ENCODE results near the gene GPR15LG. TPM values are rescaled to one million over a fixed set of nuclear protein-coding genes. Genes with fewer than 3 reads are reported as not detected.
"Not testable (repeated sequence)": the region's sequence is repeated elsewhere in the genome, so short reads cannot be mapped to it uniquely, and the experiment has no call there.

Gene GPR15LG
- total RNA-seq, 4 donors from 2014 or later, result not detected

- H3K27ac ChIP-seq, H3K36me3 ChIP-seq: not testable (repeated sequence)
- TF ChIP-seq CTCF (IDR thresholded peaks at IDR 0.05), result peak; percentile 14 to 42 (median 30)
Observed at GRCh38 chr10:84148006-84148597, 25.5 kb upstream of the GPR15LG start.

GRCh38 chr10:84149854-84150253, 23.7 kb upstream of the GPR15LG start:
- no peak overlapping the region for H3K27ac ChIP-seq
- no peak overlapping the region for H3K4me3 ChIP-seq
- peaks cover 0 to 2% of the 10 kb centered on the region in 2 donors for H3K36me3 ChIP-seq
- TF ChIP-seq POLR2A (IDR thresholded peaks at IDR 0.05) (no peak), CTCF (IDR thresholded peaks at IDR 0.05) (no peak)
- intact Hi-C loops (cut with DNase I; ENCODE audit: low total_unique reads), result no loop called here
- no peaks in the 10 kb centered on the region for H3K4me1 ChIP-seq
- DNase-seq, result no peak
- no peaks in the 10 kb centered on the region for H3K9me3 ChIP-seq
- H3K27me3 ChIP-seq, result no peaks in the 10 kb centered on the region

More at GRCh38 chr10:84148006-84148597, 25.5 kb upstream of the GPR15LG start:
- intact Hi-C loops (cut with DNase I; ENCODE audit: low total_unique reads); DNase-seq; H3K4me1 ChIP-seq; H3K27me3 ChIP-seq; H3K4me3 ChIP-seq; H3K9me3 ChIP-seq: not testable (repeated sequence)

DNA sequence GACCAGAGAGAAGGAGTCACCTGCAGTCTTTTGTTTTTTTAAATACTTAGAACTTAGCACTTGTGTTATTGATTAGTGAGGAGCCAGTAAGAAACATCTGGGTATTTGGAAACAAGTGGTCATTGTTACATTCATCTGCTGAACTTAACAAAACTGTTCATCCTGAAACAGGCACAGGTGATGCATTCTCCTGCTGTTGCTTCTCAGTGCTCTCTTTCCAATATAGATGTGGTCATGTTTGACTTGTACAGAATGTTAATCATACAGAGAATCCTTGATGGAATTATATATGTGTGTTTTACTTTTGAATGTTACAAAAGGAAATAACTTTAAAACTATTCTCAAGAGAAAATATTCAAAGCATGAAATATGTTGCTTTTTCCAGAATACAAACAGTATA, 20.8 kb upstream of the GPR15LG start:
- Histone ChIP-seq H3K9me3 (no peaks in the 10 kb centered on the region), H3K27ac (no peak overlapping the region), H3K27me3 (no peaks in the 10 kb centered on the region), H3K4me1 (no peaks in the 10 kb centered on the region), H3K4me3 (no peak overlapping the region), H3K36me3 (peaks cover 0 to 2% of the 10 kb centered on the region in 2 donors)
- intact Hi-C loops (cut with DNase I; ENCODE audit: low total_unique reads), result no loop called here
- TF ChIP-seq POLR2A (IDR thresholded peaks at IDR 0.05) (no peak), CTCF (IDR thresholded peaks at IDR 0.05) (no peak)
- no peak for DNase-seq

DNA sequence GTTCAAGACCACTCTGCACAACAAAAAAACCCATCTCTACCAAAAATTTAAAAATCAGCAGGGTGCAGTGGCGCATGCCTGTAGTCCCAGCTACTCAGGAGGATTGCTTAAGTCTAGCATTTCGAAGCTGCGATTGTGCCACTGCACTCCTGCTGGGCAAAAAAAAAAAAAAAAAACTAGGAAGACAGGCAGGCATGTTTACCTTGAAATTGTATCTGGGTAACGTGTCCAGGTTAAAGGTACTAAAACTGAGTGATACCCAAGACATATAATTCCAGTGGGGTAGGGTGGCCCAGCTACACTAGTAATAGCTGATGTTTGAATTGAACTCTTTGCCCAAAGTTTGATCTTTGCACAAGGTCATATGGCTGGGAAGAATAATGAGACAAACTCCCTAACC, 18.1 kb upstream of the GPR15LG start:
- Histone ChIP-seq H3K36me3 (peaks cover 0 to 2% of the 10 kb centered on the region in 2 donors), H3K4me3 (no peak overlapping the region), H3K27ac (no peak overlapping the region), H3K4me1 (no peaks in the 10 kb centered on the region), H3K27me3 (no peaks in the 10 kb centered on the region), H3K9me3 (no peaks in the 10 kb centered on the region)
- DNase-seq, result no peak
- intact Hi-C loops (cut with DNase I; ENCODE audit: low total_unique reads), result no loop called here
- TF ChIP-seq CTCF (IDR thresholded peaks at IDR 0.05) (no peak), POLR2A (IDR thresholded peaks at IDR 0.05) (no peak)

GRCh38 chr10:84156009-84156408, 17.6 kb upstream of the GPR15LG start:
- no peaks in the 10 kb centered on the region for H3K9me3 ChIP-seq
- no peak overlapping the region for H3K27ac ChIP-seq
- intact Hi-C loops (cut with DNase I; ENCODE audit: low total_unique reads), result no loop called here
- no peak overlapping the region for H3K4me3 ChIP-seq
- TF ChIP-seq POLR2A (IDR thresholded peaks at IDR 0.05) (no peak), CTCF (IDR thresholded peaks at IDR 0.05) (no peak)
- no peaks in the 10 kb centered on the region for H3K27me3 ChIP-seq
- H3K4me1 ChIP-seq, result no peaks in the 10 kb centered on the region
- peaks cover 0 to 2% of the 10 kb centered on the region in 2 donors for H3K36me3 ChIP-seq
- DNase-seq, result no peak
